Keratinocyte (primary cell): ENCODE data around the gene SYMPK. TPM values are rescaled to one million over a fixed set of nuclear protein-coding genes. Genes with fewer than 3 reads are reported as not detected.

Source experiments
- DNase-seq: peaks from one replicate; pipeline ENCODE4 v3.0.0-alpha.2; 2011; ENCODE audit warnings: low read depth, missing footprints, low spot score
- FAIRE-seq: peaks from 2 replicates; lab custom pipeline; 2011; peaks lifted over from hg19 to GRCh38; lab: Jason Lieb, UNC
- H2AFZ ChIP-seq: 2 replicates; pipeline ENCODE4 v1.6.0; 2012; ENCODE audit warnings: low read length, control low read depth, inconsistent platforms; ENCODE audit not compliant: control insufficient read depth
- H3K27ac ChIP-seq: 2 replicates; pipeline ENCODE4 v1.5.1; 2011; ENCODE audit warnings: low read length; ENCODE audit not compliant: control insufficient read depth, insufficient read depth
- H3K27me3 ChIP-seq: 3 replicates; pipeline ENCODE4 v1.6.0; 2011; ENCODE audit warnings: low read length; ENCODE audit not compliant: control insufficient read depth, insufficient read depth; ENCODE audit errors: extremely low read depth
- H3K36me3 ChIP-seq, 2 experiments: 2 replicates in 1 of 2; 3 replicates in 1 of 2; pipeline ENCODE4 v1.5.1; 2011; ENCODE audit warnings: low read length in 2 of 2, mild to moderate bottlenecking in 1 of 2; ENCODE audit not compliant: control insufficient read depth in 2 of 2, insufficient read depth in 2 of 2; ENCODE audit errors: extremely low read depth in 1 of 2
- H3K4me1 ChIP-seq: 3 replicates; pipeline ENCODE4 v1.5.1; 2011; ENCODE audit warnings: low read length; ENCODE audit not compliant: control insufficient read depth, insufficient read depth; ENCODE audit errors: extremely low read depth
- H3K4me2 ChIP-seq: 3 replicates; pipeline ENCODE4 v1.6.0; 2011; ENCODE audit warnings: low read depth, low read length; ENCODE audit not compliant: control insufficient read depth, insufficient read depth; ENCODE audit errors: extremely low read depth
- H3K4me3 ChIP-seq, 3 experiments: fragments of 200-600 bp in 1 of 3; sonication (generic) in 1 of 3; 2 replicates in 2 of 3; 3 replicates in 1 of 3; pipeline ENCODE4 v1.5.1; 2011 to 2016; ENCODE audit warnings: low read length in 3 of 3, mild to moderate bottlenecking in 3 of 3, control low read depth in 2 of 3, inconsistent platforms in 1 of 3, low read depth in 1 of 3, mixed read lengths in 1 of 3, mixed run types in 1 of 3, moderate library complexity in 1 of 3; ENCODE audit not compliant: control insufficient read depth in 2 of 3, insufficient read depth in 2 of 3; ENCODE audit errors: extremely low read depth in 1 of 3
- H3K79me2 ChIP-seq: 2 replicates; pipeline ENCODE4 v1.6.0; 2012; ENCODE audit warnings: low read length; ENCODE audit not compliant: control insufficient read depth, insufficient read depth
- H3K9ac ChIP-seq: 3 replicates; pipeline ENCODE4 v1.6.0; 2011; ENCODE audit warnings: low read length; ENCODE audit not compliant: control insufficient read depth, insufficient read depth; ENCODE audit errors: extremely low read depth
- H3K9me1 ChIP-seq: 3 replicates; pipeline ENCODE4 v1.6.0; 2011; ENCODE audit warnings: low read length; ENCODE audit not compliant: control insufficient read depth, insufficient read depth; ENCODE audit errors: extremely low read depth
- H3K9me3 ChIP-seq: 2 replicates; pipeline ENCODE4 v1.5.1; 2012; ENCODE audit warnings: low read depth, low read length; ENCODE audit not compliant: control insufficient read depth
- H4K20me1 ChIP-seq: 3 replicates; pipeline ENCODE4 v1.6.0; 2011; ENCODE audit warnings: low read length; ENCODE audit not compliant: control insufficient read depth, insufficient read depth; ENCODE audit errors: extremely low read depth
- EZH2 ChIP-seq: IDR thresholded peaks from one replicate; pipeline ENCODE4 v1.6.1; 2012; ENCODE audit warnings: inconsistent platforms, mild to moderate bottlenecking, low read length, moderate library complexity
- dilution Hi-C: fragments of 300-500 bp; cut with MboI; formaldehyde crosslinking; loops from one replicate; pipeline ENCODE4 v1.7.0; 2020; ENCODE audit warnings: low sequenced_read_pairs; ENCODE audit not compliant: extremely low pct_ligation_motif_present
- polyA plus RNA-seq, 5 experiments: library from polyadenylated mRNA; depleted of rRNA in 3 of 5; stranded (reverse) in 3 of 5; stranded (forward) in 1 of 5; unstranded in 1 of 5; fragments of >200 nt; gene quantifications; 1 replicate in 1 of 5; 2 replicates in 3 of 5; 3 replicates in 1 of 5; pipeline versions ENCODE4 v1.2.1 to v1.2.3, GENCODE V29; 2011 to 2012; ENCODE audit warnings: missing spikeins in 2 of 5, low read depth in 1 of 5, low replicate concordance in 1 of 5
- TF ChIP-seq, protein P1 (sequence below), 3 experiments: IDR thresholded peaks in 1 of 3; conservative IDR thresholded peaks in 1 of 3; optimal IDR thresholded peaks in 1 of 3; 2 replicates in 2 of 3; 3 replicates in 1 of 3; pipeline versions ENCODE3 to v1.5.1; 2011; ENCODE audit warnings: low read length in 3 of 3, mild to moderate bottlenecking in 3 of 3, moderate library complexity in 2 of 3, control low read depth in 1 of 3, inconsistent platforms in 1 of 3; ENCODE audit not compliant: insufficient read depth in 2 of 3; ENCODE audit errors: extremely low read depth in 1 of 3

Gene SYMPK
- polyA plus RNA-seq, 1 donor (not counting 4 experiments of a cell fraction or from before 2014, with no cell fraction given): 56.0 TPM

DNA sequence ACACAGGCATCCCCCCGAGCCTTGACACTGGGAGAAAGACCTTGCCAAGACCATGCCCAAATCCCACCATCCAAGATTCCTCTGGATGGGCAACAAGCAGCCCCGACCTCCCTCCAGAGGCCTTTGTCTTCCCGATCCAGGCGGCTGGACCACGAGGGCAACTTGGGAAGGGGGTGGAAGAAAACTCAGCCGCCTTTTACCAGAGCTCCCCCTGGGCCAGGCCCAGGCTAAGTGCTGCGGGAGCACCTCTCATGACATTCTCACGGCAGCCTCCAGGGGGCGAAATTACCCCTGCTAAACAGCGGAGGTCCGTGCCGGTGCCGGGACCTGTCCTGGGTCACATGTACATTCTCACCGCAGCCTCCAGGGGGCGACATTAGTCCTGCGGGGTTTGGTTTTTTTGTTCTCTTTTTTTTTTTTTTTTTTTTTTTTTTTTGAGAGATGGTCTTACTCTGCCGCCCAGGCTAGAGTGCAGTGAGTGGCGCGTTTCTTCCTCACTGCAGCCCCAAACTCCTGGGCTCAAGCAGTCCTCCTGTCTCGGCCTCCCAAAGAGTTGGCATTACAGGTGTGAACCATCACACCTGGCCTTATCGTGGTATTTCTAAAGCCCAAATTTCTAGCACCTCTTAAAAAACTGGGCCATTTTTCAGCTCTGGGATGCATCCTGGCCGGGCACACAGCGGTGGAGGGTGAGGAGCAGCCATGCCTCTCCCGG, 45.8 kb downstream of the SYMPK start:
- no peak overlapping the region for H3K4me3 ChIP-seq
- DNase-seq: peak; percentile 75
- peaks cover 4 to 12% of the 10 kb centered on the region in 2 experiments for H3K36me3 ChIP-seq
- no peaks in the 10 kb centered on the region for H3K9me1 ChIP-seq
- dilution Hi-C loops: no loop called here
- H3K9me3 ChIP-seq: no peaks in the 10 kb centered on the region
- H2AFZ ChIP-seq: no peak overlapping the region
- peak; percentile 69 for FAIRE-seq
- peaks cover 22% of the 10 kb centered on the region for H3K4me1 ChIP-seq
- H3K79me2 ChIP-seq: no peaks in the 10 kb centered on the region
- H3K27me3 ChIP-seq: no peaks in the 10 kb centered on the region
- H3K27ac ChIP-seq: no peak overlapping the region
- H4K20me1 ChIP-seq: peaks cover 2% of the 10 kb centered on the region
- H3K9ac ChIP-seq: peak overlapping the region; percentile 7
- TF ChIP-seq, protein P1, sequence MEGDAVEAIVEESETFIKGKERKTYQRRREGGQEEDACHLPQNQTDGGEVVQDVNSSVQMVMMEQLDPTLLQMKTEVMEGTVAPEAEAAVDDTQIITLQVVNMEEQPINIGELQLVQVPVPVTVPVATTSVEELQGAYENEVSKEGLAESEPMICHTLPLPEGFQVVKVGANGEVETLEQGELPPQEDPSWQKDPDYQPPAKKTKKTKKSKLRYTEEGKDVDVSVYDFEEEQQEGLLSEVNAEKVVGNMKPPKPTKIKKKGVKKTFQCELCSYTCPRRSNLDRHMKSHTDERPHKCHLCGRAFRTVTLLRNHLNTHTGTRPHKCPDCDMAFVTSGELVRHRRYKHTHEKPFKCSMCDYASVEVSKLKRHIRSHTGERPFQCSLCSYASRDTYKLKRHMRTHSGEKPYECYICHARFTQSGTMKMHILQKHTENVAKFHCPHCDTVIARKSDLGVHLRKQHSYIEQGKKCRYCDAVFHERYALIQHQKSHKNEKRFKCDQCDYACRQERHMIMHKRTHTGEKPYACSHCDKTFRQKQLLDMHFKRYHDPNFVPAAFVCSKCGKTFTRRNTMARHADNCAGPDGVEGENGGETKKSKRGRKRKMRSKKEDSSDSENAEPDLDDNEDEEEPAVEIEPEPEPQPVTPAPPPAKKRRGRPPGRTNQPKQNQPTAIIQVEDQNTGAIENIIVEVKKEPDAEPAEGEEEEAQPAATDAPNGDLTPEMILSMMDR (optimal IDR thresholded peaks at IDR 0.05 in 1 of 3, IDR thresholded peaks at IDR 0.05 in 1 of 3, conservative IDR thresholded peaks at IDR 0.05 in 1 of 3; ENCODE audit: extremely low read depth in 1 of 3, insufficient read depth in 2 of 3, low read length in 3 of 3): peak; percentile 97 to 100 (median 98)
- TF ChIP-seq EZH2: no peak
- no peak overlapping the region for H3K4me2 ChIP-seq

DNA sequence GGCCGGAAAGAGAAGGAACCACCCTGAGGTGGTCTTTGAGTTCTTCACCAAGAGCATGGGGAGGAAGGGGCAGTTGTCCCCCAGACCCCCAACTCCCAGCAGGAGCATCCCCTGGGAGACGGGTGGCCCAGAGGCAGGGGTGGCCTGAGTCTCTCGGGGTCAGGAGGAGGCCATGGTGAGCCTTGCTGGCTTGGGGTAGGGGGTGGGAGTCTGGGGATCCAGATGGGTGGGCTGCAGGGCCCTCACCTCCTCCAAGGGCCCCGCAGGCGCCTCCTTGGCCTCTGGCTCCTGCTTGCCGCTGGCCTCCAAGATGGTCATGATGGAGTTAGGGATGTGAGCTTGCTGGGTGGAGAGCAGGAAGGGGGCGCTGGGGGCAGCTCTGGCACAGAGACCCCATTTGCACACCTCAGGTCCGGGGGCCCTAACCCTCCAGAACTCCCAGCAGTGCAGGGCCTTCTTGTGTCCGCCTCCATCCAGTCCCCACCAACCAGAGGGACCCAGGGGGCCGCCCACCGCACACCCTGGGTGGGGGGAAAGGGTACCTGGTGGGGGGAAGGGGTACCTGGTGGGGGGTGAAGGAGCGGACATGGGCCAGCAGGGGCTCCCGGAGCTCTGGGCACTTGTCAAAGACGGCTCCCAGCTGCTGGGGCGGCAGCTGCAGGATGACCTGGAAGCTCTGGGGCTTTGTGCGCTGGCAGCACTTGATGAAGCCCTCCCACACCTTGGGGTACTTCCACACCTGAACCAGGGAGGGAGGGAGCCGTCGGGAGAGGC, 46.5 kb downstream of the SYMPK start:
- Histone ChIP-seq H3K9ac (no peak overlapping the region), H4K20me1 (peaks cover 2% of the 10 kb centered on the region), H3K27ac (no peak overlapping the region), H3K79me2 (no peaks in the 10 kb centered on the region), H3K4me3 (no peak overlapping the region), H3K9me3 (no peaks in the 10 kb centered on the region), H3K36me3 (peaks cover 4 to 10% of the 10 kb centered on the region in 2 experiments), H3K27me3 (no peaks in the 10 kb centered on the region), H3K4me1 (peaks cover 23% of the 10 kb centered on the region), H2AFZ (no peak overlapping the region), H3K9me1 (no peaks in the 10 kb centered on the region), H3K4me2 (no peak overlapping the region)
- FAIRE-seq: no peak
- dilution Hi-C loops: no loop called here
- TF ChIP-seq EZH2: no peak
- TF ChIP-seq, protein P1 (optimal IDR thresholded peaks at IDR 0.05 in 1 of 3, IDR thresholded peaks at IDR 0.05 in 1 of 3, conservative IDR thresholded peaks at IDR 0.05 in 1 of 3; ENCODE audit: extremely low read depth in 1 of 3, insufficient read depth in 2 of 3, low read length in 3 of 3): no peak
- DNase-seq: no peak
